ENCODE results near the gene BIRC6. TPM values are rescaled to one million over a fixed set of nuclear protein-coding genes. Genes with fewer than 3 reads are reported as not detected.
A peak's percentile ranks its signal among the peaks of the same experiment; 100 is the strongest.
"Not testable (repeated sequence)": the region's sequence is repeated elsewhere in the genome, so short reads cannot be mapped to it uniquely, and the experiment has no call there.

Gene BIRC6
- total RNA-seq, 1 experiment from 2014 or later = 59.7 TPM

DNA sequence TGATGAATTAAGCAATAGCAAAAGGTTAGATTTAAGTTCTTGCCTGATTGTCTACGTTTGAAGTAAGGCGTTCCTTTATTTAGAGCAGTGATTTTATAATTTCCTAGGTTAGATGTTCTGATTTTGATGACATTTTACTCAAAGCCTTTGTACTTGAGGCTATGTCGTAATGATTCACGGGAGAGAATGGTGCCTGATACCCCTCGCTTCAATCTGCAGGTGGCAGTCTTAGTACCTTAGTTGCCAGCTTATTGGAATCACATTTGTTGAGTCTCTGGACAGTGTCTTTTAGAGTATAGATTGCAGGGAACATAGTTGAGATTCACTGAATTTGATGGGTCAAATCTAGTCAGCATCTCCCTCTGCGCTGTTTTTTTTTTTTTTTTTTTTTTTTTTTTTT is 89.5 kb downstream of the BIRC6 start:
- DNase-seq (ENCODE audit: low read depth) = no peak

DNA sequence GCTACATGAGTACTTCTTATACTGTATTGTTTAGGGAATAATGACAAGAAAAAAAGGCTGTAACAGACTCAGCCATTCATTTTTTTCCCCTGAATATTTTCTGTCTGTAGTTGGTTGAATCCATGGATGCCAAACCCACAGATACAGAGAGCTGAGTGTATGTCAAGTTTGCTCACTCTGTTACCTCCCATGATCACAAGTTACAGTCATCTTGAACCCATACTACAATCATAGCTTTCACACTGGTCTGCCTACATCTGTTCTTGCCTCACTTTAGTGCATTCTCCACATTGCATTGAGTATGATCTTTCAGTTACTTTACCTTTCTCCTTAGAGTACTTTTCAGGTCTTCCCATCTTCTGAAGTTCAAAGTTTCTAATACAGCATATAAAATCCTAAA is 94.0 kb downstream of the BIRC6 start:
- no peak for DNase-seq (ENCODE audit: low read depth)

- no peak for DNase-seq (ENCODE audit: low read depth)
These were observed 95.7 kb downstream of the BIRC6 start for GRCh38 chr2:32452338-32453064.

DNA sequence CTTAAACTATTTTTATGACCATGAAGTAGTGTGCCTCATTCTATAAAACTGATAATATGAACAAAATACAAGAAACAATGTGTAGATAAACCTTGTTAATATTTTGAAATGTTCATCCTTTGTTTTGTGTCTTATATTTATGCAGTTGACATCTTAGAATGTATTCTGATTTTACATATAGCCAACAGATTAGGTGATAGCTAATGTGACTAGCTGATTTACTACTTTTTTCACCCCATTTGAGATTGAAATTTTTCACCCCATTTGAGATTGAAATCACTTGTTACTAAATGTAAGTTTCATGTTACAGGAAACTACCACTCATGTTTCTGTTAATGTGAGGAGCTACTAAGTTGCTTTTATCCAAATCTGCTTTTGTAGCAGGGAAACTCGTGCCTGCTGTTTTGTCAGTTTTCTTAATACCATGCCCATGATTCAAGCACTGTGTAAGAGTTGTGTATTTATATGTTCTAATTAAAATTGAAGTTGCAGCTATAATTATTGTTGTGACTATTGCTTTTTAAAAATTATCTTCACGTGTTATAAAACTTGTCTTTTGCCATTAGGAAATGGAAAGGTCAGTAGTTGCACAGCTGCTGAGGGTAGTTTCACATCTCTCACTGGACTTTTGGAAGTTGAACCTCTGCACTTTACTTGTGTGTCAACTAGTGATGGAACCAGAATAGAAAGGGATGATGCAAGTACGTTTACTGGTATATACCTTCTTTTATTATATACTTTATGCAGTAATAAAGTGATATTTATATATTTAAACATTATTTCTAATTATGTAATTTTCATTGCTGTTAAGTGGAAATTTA is 96.6 kb downstream of the BIRC6 start:
- no peak for DNase-seq (ENCODE audit: low read depth)

- no peak for DNase-seq (ENCODE audit: low read depth)
These were observed 99.0 kb downstream of the BIRC6 start for GRCh38 chr2:32455816-32456215.

DNA sequence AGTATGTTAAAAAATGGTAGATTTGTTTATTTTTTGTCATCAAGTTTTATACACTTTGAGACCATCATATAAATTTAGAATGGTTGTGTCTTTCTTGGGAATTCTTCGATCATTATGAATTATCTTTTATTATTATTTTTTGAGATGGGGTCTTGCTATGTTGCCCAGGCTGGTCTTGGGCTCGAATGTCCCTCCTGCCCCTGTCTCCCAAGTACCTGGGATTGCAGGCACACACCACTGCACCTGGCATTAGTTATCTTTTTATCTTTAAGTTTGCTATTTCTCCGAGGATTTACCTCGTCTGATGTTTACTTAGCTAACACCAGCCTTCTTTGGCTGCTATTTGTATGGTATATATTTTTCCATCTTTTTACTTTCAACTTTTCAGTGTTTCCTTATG is 100.0 kb downstream of the BIRC6 start:
- DNase-seq (ENCODE audit: low read depth) = no peak

- no peak for DNase-seq (ENCODE audit: low read depth)
These were observed 101.0 kb downstream of the BIRC6 start for GRCh38 chr2:32457814-32458213.

- DNase-seq (ENCODE audit: low read depth) = not testable (repeated sequence)
These were observed 104.0 kb downstream of the BIRC6 start for GRCh38 chr2:32460861-32461260.

GRCh38 chr2:32463110-32463509 is 106.3 kb downstream of the BIRC6 start:
- DNase-seq (ENCODE audit: low read depth) = no peak

DNA sequence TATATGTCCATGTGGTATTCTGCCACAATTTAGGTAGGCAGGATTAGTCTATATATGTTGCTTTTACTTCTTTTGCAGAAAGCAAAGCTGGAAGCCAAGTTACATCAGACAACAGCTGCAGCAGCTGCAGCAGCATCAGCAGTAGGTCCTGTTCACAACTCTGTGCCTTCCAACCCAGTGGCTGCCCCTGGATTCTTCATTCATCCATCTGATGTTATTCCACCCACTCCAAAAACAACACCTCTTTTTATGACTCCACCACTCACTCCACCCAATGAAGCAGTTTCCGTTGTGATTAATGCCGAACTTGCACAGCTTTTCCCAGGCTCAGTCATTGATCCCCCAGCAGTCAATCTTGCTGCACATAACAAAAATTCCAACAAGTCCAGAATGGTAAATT is 107.6 kb downstream of the BIRC6 start:
- no peak for DNase-seq (ENCODE audit: low read depth)

DNA sequence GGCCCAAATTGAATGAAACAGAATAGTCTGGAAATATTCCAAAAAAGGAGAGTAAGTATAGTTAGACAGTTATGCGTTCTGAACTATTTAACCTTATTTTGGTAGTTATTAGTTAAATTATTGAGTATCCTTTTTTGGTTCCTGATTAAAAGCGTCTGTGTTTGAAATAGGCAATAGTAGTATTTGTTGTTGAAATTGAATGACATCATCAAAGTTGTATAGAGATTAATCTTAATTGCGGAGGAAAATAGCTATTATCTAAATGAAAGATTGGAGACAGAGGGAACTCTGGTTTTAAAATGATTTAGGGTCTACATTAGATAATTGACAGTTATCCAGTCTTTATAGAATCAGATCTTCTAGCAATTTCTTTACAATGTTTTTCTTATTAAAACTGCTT is 115.8 kb downstream of the BIRC6 start:
- DNase-seq (ENCODE audit: low read depth) = no peak

DNA sequence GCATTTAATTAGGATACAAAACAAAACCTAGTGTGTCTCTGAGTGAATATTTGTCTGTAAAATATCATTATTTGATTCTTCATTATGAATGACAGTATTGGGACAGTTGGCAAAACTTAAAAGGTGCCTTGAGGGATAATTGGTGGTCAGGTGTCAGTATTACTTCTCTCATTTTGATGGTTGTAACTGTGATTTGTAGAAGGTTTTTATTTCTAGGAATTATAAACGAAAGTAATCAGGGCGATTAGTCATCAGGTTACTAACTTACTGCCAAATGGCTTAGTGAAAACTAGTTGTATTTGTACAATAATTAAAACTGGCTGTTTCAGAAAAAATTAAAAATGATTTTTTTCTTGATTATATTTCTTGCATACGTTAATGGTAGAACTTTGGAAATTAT is 117.6 kb downstream of the BIRC6 start:
- DNase-seq (ENCODE audit: low read depth) = no peak

DNA sequence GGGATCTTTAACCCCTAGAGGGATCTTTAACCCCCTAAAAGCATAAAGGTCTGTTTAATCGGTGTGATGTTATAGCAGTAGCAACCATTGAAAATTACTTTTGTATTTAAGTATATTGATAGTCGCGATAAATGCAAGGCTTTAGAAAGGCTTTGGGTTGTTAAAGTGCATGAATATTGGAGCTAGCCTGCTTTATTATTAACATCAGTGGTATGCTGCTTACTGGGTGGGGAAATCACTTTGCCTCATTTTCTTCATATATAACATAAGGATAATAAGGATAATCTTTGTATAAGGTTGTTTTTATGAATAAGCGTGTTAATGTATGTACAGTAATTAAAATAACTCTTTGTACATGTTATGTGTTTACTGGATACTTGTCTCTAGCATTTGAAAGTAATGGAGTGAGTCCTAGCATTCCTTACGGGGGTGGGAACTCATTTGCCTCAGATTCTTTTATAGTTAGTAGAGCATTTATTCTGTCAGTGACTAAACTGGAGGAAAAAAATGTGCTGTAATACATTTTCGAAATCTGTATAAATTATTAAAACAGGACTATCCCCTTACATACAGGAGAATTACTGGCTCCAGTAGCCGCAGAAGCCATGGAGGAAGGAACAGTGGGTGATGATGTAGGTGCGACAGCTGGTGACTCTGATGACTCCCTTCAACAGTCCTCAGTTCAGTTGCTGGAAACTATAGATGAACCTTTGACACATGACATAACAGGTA is 122.2 kb downstream of the BIRC6 start:
- DNase-seq (ENCODE audit: low read depth) = no peak

- DNase-seq (ENCODE audit: low read depth) = no peak
These were observed 123.2 kb downstream of the BIRC6 start for GRCh38 chr2:32479993-32480392.

DNA sequence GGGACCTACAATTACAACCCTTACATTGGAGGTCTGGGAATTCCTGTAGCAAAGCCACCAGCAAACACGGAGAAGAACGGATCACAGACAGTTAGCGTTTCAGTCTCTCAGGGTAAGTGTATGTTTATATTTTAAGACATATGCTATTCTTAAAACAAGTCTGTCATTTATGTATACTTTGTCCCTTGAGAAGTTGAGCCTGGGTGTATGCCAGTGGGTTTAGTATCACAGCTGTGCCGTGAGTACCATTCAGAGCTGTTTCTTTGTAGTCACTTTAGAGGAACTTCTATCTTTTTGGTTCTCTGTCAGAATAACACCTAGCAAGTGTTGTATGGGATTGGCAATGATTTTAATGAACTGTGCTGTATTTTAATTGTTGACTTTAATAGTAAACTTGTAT is 125.6 kb downstream of the BIRC6 start:
- DNase-seq (ENCODE audit: low read depth) = no peak

- DNase-seq (ENCODE audit: low read depth) = peak; percentile 92
These were observed 128.1 kb downstream of the BIRC6 start for GRCh38 chr2:32484937-32485336.

- DNase-seq (ENCODE audit: low read depth) = no peak
These were observed 128.6 kb downstream of the BIRC6 start for GRCh38 chr2:32485399-32485798.

DNA sequence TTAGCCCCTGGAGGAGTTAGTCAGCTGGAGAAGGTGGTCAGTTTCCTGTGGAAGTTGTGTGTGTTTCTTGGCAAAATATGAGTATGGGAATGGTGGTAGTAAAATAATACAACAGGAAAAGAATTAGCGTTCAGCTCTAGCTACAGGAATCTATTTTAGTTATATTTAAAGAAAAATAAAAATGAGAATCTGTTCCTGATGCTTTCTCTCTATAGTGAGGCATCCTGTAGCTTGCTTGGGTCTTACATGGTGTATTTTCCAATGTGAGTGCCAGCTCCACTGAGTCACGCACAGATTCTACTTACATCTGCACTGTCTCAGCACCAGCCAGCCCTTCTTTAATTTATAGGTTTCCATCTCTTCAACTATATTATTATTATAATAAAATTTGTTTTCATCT is 132.2 kb downstream of the BIRC6 start:
- no peak for DNase-seq (ENCODE audit: low read depth)

GRCh38 chr2:32491346-32491745 is 134.5 kb downstream of the BIRC6 start:
- no peak for DNase-seq (ENCODE audit: low read depth)

DNA sequence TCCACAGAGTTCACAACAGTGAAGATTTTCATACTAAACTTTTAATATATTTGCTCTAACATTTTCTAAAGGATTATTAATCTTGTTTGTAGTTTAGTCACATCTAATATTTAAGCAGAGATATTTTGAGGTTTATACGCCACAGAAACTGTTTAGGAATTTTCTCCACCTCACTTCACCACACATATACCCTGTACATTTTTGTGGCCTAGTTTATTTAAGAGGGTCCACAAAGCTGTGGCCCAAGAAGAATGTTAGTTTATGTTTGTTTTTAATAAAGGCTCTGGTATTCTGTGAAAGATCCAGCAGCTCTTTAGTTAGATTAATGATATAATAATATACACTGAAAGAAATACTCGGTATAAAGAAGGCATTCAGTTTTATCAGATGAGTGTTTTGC is 138.3 kb downstream of the BIRC6 start:
- DNase-seq (ENCODE audit: low read depth) = no peak

- no peak for DNase-seq (ENCODE audit: low read depth)
These were observed 139.8 kb downstream of the BIRC6 start for GRCh38 chr2:32496662-32497061.

- DNase-seq (ENCODE audit: low read depth) = no peak
These were observed 141.5 kb downstream of the BIRC6 start for GRCh38 chr2:32498306-32498705.

GRCh38 chr2:32502941-32503340 is 146.1 kb downstream of the BIRC6 start:
- DNase-seq (ENCODE audit: low read depth) = no peak
